ENCODE results near the gene PTPRJ.

Gene PTPRJ

GRCh38 chr11:48094643-48095339 lies 114.4 kb downstream of the PTPRJ start:
- DNase-seq (ENCODE audit: low spot score): peak; percentile 97

DNA sequence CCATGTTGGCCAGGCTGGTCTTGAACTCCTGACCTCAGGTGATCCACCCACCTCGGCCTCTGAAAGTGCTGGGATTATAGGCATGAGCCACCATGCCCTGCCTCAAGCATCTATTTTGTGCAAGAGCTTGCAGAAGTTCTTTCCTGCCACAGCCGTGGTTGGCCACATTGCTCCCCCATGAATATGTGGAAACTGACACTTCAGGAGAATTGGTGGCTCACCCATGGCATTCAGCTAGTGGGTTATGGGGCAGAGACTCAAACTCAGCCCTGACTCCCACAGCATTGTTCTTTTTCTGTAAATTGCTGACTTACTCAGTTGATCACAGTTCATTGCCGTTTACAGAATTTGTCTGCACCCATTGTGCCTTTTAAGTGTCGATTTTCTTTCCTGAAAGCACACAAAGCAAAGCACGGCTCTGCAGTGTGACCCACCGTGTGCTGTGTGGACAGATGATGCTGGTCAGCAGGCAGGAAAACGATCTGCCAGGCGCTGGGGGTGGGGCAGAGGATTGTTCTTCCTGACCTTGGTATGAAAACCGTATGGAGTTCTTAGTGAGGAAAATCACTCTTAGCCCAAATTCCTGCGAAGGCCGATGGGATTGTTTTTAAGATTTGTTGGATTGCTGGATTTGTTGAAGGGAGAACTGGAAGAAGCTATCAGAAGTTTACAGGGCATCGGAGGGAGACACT lies 115.6 kb downstream of the PTPRJ start:
- DNase-seq (ENCODE audit: low spot score): no peak

- DNase-seq (ENCODE audit: low spot score): no peak
Observed at GRCh38 chr11:48096588-48097525, 116.5 kb downstream of the PTPRJ start.

- no peak for DNase-seq (ENCODE audit: low spot score)
Observed at GRCh38 chr11:48098024-48098423, 117.7 kb downstream of the PTPRJ start.

- no peak for DNase-seq (ENCODE audit: low spot score)
Observed at GRCh38 chr11:48099916-48100446, 119.6 kb downstream of the PTPRJ start.

GRCh38 chr11:48101044-48101733 lies 120.8 kb downstream of the PTPRJ start:
- DNase-seq (ENCODE audit: low spot score): no peak

- no peak for DNase-seq (ENCODE audit: low spot score)
Observed at GRCh38 chr11:48101958-48102357, 121.6 kb downstream of the PTPRJ start.

GRCh38 chr11:48103621-48104567 lies 123.5 kb downstream of the PTPRJ start:
- DNase-seq (ENCODE audit: low spot score): peak; percentile 96

GRCh38 chr11:48104568-48104924 lies 124.2 kb downstream of the PTPRJ start:
- no peak for DNase-seq (ENCODE audit: low spot score)

GRCh38 chr11:48105096-48105990 lies 125.0 kb downstream of the PTPRJ start:
- DNase-seq (ENCODE audit: low spot score): no peak

- no peak for DNase-seq (ENCODE audit: low spot score)
Observed at GRCh38 chr11:48106166-48106565, 125.8 kb downstream of the PTPRJ start.

GRCh38 chr11:48107188-48107704 lies 126.9 kb downstream of the PTPRJ start:
- DNase-seq (ENCODE audit: low spot score): peak; percentile 59

GRCh38 chr11:48108231-48109045 lies 128.1 kb downstream of the PTPRJ start:
- DNase-seq (ENCODE audit: low spot score): no peak

DNA sequence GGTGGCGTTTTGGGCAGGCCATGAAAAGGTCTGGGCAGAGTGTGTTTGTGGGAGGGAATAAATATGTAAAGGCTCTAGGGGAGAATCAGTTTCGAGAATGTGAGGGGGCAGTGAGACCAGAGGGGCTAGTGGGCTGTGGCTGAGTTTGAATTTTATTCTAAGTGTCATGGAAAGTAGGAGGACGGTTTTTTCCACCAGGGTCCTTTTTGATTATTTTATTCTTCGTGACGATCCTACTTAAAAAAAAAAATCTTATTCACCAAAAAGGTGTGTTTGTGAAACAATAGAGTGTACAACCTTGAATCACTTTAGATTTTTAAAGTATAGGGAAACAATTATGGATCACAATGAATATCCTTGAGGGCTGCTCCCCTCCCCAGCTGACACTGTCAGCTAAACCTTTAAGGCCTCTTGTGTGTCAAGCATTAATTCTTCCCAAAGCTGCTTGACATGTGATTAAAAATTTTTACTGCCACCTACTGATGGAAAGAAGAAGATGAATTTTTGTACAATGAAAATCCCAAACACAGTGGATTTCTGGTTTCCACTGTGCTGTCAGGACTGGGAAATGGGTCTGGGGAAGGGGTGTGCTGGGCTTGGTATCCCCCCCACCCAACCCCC lies 128.8 kb downstream of the PTPRJ start:
- DNase-seq (ENCODE audit: low spot score): peak; percentile 80

GRCh38 chr11:48110509-48110766 lies 130.1 kb downstream of the PTPRJ start:
- no peak for DNase-seq (ENCODE audit: low spot score)

GRCh38 chr11:48111891-48112290 lies 131.5 kb downstream of the PTPRJ start:
- no peak for DNase-seq (ENCODE audit: low spot score)

DNA sequence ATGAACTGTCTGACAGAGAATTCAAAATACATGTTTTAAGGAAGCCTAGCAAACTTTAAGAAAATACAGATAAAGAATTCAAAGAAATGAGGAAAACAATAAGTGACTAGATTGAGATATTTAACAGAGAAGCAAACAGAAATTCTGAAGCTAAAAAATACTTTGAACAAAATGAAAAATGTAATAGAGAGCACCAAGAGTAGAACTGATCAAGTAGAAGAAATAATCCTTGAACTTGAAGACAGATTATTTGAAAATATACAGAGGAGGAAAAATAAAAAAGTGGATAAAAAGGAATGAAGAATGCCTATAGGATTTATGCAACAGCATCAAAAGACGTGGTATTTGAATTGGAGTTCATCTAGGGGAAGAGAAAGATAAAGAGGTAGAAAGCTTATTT lies 134.4 kb downstream of the PTPRJ start:
- no peak for DNase-seq (ENCODE audit: low spot score)

All from pons (tissue), 1 donor.